NCI-H2227 (cell line): ENCODE results near the gene JPT1.

Source experiments
- DNase-seq: peaks from one replicate; lab custom pipeline; 2025; ENCODE audit not compliant: unreplicated experiment; lab: John Stamatoyannopoulos, UW

JPT1 gene

DNA sequence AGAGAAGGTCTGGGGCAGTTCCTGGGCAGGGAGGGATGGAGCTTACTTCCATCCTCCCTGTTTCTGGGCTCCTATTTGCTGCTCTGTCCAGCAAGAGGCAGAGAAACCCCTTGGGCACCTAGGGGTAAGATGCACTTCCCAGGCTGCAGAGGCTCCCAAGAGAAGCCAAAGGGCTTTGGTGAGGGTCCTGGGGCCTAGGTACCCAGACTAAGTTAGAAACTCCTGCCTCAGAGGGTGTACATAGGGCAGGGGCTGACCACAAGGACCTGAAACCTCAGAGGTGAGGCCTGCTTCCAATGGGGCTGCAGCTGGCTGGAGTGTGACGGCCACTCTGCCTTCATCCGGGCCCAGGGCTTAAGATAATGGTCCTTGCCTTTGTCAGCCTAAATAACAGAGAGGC lies 46.1 kb downstream of the JPT1 start:
- DNase-seq = no peak

DNA sequence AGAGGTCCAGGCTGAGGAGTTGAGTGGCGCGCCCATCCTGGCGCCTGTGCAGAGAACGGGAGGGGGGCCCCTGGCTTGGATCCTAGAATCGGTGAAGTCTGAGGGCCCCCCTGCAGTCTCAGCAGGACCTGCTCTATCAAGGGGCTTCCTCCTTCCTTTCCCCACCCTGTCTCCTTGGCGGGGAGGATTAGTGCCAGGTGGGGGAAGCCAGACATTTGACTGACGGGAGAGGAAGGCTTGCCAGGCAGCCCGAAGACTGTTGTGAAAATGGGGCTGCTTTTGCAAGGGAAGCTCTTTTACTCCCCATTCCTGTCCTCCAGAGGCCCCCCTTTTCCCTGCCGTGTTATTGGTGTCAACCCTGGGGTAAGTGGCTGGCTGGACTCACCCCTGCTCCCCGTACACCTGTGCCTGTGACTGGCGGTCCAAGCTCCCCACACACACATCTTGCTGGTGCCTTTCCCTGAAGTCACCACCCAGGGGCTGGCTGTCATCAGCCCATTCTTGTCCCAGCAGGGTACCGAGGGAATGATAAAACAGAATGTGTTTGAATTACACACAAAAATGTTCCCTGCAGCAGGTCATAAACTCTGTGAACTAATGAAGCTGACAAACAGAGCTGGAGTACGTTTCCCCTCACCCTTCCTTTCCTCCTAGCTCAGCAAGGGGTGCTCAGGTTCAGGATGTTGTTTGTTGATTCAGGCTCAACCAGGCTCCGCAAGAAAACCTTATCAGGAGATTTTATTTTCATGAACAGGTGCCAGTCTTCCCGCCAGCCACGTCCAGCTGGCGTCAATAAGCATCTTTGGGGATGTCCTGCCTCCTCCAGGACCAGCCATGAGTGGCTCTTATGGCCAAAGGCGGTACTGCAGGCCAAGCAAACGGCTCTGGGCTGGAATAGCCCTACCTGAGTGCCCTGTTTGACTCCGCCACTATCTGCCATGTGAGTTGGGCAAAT lies 48.9 kb downstream of the JPT1 start:
- DNase-seq = peak; percentile 81

DNA sequence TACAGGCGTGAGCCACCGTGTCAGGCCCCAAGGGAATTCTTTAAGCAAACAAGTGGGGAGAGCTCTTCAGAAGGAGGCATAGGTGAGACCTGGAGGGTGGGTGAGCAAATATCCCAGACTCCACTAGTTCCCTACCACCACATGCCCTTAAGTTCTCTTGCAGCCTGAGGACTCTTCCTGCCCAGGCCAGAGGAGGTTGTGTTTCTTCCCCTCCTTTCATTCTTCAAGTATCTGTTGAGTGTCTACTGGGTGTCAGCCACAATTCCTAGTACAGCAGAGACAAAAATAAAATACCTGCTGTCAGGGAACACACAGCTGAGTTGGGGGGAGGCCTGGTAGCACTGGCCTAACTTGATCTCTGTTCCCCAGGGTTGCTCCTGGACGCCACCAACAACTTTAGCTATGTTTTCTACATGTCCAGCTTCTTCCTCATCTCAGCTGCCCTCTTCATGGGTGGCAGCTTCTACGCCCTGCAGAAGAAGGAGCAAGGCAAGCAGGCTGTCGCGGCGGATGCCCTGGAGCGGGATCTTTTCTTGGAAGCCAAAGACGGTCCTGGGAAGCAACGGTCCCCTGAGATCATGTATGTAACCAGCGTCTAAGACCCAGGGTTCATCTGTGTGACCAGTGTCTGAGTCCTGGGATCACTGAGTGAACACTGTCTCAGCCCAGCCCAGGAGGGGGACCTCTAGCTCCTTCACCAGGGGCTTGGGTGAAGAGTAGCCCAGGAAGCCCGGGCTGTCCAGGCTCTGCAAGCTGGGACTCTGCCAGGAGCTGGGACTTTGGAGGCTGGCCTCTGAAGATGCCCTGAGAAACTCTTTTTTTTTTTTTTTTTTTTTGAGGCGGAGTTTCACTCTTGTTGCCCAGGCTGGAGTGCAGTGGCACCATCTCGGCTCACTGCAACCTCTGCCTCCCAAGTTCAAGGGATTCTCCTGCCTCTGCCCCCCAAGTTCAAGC lies 50.4 kb downstream of the JPT1 start:
- DNase-seq = no peak

DNA sequence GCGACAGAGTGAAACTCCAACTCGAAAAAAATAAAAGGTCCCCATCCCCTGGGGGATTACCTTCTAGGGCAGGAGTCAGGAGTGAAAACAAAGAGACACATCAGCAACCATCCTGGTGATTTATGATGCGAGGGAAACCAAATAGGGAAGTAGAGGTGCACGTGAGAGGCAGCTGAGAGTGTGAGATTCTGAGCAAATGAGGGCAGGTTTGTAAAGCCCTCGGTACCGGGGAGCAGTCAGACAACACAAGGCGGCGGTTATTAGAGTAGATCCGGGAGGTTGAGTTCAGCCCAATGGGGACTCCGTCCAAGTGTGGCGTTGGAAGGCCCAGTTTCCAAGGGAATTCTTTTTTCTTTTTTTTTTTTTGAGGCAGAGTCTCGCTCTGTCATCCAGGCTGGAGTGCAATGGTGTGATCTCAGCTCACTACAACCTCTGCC lies 51.9 kb downstream of the JPT1 start:
- DNase-seq = no peak

DNA sequence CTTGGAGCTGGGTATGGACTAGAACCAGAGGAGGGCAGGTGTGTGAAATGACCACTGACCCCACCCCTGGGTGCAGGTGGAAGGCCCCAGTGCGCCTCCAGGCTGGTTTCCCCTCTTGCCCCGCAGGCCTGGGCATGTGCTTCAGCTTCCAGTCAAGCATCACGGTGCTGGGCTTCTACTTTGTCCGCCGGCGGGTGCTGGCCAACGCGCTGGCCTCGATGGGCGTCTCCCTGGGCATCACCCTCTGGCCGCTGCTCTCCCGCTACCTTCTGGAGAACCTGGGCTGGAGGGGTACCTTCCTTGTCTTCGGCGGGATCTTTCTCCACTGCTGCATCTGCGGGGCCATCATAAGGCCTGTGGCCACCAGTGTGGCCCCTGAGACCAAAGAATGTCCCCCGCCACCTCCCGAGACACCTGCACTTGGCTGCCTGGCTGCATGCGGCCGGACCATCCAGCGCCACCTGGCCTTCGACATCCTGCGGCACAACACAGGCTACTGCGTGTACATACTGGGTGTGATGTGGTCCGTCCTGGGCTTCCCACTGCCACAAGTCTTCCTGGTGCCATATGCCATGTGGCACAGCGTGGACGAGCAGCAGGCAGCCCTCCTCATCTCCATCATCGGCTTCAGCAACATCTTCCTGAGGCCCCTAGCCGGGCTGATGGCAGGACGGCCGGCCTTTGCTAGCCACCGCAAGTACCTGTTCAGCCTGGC lies 54.3 kb downstream of the JPT1 start:
- no peak for DNase-seq

DNA sequence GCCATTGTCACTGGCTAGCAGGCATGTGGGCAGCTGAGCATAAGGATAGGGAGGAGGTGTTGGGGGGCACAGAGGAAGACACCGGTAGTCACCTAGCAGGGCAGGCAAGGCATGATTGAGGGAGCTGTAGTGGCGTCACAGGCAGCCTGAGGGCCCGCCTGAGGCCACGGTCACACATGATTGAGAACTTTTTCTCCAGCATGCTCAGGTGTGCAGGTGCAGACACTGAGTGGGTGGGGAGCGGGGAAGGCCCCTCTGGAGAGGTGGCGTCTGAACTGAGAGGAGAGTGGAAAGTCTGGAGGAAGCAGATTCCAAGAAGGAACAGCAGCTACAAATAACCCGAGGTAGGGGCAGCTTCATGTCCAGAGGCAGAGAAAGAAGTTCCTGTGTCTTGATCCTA lies 55.5 kb downstream of the JPT1 start:
- DNase-seq = no peak

DNA sequence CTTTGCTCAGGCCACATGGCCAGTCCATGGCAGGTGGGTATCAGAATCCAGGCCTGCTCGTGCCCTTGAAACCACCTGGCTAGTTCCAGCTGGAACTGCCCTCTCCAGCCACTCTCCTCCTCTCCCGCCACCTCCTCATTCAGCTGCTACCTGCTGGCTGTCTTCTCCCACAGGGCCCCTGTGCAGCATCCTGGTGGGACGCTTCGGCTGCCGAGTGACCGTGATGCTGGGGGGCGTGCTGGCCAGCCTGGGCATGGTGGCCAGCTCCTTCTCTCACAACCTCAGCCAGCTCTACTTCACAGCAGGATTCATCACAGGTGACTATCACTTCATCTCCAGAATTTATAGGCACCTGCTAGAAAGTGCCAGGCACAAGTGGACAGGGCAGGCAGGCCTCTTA lies 56.4 kb downstream of the JPT1 start:
- DNase-seq = no peak

DNA sequence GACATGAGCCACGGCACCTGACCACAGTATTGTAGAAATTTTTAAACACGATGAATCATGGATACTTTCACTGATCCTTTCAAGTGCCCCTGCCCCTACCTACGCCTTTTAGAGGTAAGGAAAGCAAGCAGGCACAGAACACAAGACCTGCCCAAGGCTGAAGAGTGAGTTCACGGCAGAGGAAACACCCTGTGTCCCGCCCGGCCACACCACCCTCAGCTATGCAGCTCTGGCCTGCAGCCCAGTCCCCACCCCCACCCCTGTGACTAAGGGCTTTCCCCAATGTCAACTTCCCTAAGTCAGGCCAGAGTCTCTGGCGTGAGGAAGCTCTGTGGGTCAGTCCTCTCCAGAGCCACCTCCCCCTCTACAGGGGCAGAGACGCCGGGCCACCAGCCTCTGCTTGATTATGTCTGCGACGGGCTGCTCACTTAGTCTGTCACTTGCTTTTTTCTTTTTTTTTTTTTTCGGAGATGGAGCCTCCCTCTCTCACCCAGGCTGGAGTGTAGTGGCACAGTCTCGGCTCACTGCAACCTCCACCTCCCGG lies 58.2 kb downstream of the JPT1 start:
- DNase-seq = no peak

DNA sequence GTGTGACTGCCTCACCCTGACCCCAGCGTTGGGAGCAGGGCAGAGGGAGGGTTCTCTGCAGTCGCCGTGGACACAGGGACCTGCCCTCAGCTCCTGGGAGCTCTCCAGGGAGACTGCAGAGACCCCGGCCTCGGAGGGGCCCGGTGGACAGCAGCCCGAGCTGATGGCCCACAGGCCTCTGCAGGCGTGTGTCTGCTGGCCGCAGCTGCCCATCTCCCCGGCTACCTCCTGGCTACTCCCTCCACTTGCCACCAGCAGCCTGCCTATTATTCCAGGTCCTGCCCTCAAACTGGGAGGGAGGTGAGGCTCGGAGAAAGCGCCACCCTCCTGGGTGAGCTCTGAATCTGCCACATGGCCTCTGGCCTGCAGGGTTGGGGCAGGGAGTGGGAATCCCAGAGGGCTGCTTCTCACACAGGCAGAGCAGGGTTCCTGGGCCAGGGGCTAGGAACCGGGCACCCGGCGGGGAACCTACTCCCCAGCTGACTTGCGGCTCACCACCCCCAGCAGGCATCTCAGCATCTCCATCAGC lies 59.4 kb downstream of the JPT1 start:
- no peak for DNase-seq

DNA sequence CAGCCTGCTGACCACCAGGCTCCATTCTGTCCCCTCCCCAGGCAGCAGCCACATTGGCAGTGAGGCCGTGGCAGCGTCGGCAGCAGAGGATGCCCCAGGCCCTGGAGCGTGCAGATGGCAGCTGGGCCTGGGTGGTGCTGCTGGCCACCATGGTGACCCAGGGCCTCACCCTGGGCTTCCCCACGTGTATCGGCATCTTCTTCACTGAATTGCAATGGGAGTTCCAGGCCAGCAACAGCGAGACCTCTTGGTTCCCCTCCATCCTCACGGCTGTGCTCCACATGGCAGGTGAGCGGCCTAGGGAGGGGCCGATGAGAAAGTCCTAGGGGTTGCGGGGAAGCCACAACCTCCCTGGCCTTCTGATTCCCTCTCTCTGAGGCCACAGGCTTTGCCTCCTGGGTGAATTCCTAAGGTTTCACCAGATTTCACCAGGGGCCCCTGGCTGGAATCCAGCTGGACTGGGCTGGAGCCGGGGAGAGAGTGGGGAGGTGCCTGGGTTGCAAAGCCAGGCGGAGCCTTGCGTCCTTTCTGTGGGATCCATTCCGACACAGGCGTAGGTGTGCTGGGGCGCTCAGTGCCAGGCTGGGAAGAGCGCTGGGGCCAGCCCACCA lies 60.7 kb downstream of the JPT1 start:
- DNase-seq = no peak

DNA sequence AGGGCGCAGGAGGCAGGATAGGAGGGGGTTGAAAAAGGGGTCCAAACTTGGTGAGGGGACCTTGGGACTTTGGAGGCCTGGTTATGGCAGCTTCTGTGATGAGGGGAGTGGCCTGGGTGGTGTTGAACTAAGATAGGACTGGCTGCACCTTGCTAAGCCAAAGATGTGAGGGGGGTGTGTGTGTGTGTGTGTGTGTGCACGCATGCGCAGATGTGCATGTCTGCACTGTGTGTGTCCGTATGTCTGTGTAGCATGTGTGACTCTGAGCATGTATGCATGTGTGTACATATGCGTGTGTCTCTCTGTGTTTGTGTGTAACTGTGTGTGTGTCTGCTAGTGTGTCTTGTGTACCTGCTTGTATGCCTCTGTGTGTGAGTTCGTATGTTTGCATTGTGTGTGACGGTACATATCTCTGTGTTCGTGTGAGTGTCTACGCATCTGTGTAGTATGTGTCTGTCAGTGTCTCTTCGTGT lies 62.4 kb downstream of the JPT1 start:
- no peak for DNase-seq

DNA sequence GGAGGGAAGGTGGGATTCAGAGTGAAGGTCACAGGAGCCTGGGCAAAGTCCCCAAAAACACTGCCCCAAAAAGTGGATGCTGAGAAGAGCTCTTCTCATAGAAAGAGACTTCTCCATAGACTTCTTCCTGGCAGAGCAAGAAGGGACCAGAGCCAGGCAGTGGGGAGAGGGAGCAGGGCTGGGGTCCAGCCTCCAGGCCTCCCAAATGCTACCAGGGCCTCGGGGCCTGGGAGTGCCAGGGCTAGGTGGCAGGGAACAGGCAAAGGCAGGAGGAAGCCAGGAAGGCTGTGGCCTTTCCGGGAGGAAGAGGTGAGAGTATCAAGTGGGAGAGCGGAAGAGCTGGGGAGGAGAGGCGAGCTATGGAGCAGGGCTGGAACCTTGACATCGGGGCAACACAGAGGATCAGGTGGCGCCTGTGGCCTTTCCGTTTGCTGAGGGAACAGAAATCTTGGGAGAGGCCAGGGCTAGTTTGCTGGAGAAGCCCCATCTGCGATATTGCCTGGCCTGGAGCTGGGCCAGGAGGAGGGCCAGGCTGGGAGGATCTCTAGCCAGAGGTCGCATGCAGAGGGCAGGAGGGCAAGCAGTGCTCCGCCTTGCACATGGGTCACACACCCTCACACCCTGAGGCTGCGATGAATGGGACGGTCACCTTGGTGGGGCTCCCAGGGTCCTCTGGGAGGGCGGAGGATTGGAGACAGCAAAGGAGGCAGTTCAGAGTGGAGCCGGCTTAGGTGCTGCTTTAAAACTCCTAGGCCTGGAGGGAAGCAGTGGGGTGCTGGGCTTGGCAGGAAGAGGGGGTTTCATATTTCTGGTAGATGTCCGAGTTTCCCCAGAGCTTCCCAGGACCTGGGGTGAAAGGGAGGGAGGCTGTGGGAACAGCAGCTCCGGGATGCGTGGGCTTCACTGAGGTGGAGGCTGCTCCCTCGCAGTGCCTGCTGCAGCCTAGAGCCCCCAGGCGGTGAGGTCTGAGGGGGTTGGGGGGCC lies 63.1 kb downstream of the JPT1 start:
- no peak for DNase-seq

DNA sequence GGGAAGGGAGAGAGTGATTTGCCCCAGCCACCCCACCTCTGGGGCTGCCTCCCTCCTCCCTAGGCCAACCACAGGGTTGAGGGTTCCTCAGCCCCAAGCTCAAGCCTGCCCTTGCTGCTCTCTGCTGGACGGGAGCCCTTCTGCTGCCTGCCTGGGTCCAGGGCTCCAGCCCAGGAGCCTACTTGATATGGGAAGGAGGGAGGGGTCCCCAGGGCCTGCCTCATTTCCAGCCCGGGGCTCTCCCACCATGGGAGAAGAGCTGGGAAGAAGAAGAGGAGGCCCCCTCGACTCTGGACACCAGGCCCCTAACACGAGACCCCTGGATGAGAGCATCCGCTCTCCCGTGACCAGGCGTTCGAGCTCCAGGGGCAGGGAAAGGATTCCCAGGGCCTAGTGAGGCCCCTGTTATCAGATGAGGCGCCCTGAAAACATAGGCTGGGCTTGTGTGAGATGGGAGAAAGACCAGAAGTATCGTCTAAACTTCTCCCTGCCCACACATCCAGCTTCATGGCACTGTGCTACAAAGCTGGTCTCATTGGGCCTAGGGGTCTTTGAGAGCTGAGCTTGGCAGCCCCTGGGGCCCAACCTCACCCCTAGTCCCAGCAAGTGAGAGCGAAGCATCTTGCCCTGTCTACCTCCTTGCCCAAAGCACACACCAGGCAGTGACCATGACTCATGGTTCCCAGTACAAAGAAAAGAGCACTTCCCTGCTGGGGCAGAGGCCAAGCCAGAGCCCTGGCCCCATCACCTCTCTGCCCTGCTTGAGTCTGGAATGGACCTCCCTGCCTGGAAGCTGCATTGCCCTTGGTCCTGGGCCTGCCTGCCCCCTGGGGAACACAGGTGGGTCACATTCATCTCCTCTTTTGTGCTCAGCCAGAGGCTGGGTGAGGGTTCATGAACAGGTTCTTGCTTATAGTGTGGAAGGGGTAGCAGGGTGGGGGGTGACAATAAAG lies 65.6 kb downstream of the JPT1 start:
- DNase-seq = no peak

DNA sequence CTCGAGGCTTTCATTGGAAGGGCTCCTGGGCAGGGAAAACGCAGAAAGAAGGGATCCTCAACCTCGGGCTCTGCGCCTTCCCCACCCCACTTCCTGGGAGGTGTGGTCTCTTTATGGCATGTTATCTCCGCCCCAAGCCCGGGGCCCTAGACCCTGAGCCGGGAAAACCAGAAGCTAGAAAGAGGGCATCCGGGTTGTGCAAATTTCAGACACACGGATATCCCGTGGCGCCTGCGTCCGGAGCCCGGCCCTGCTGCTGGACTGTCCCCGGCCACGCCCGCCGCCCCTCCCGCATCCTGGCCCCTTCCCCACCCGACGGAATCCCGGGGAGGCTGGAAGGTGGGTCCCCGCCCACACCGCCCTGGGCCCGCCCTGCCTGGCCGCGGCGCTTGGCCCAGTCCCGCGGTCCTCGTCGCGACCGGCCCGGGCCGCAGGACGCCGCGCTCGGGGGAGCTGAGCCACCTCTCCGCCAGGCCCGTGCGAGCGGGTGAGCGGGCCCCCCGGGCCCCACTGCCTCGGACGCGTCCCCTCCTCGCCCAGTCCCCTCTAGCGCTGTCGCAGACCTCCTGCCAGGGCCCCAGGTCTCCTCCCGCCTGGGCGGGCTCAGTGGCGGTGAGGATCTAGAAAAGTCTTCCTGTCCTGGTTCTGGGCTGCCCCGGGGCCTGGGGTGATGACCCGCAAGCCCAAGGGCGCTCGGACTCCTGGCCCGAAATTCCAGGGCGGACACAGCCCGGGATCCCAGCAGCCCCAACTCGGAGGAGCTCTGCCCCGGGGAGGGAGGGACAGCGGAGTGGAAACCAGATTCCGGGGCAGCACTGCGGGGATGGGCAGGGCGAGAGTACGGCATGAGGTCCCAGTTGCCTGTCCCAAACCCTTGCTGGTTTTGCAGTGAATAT lies 66.5 kb downstream of the JPT1 start, which contains the start of gene SLC16A5:
Gene SLC16A5 (plus strand): TSS at position 397 of the 896 bp plus-strand sequence. CDS start 5,683 bp downstream, outside the sequence.
- no peak for DNase-seq

DNA sequence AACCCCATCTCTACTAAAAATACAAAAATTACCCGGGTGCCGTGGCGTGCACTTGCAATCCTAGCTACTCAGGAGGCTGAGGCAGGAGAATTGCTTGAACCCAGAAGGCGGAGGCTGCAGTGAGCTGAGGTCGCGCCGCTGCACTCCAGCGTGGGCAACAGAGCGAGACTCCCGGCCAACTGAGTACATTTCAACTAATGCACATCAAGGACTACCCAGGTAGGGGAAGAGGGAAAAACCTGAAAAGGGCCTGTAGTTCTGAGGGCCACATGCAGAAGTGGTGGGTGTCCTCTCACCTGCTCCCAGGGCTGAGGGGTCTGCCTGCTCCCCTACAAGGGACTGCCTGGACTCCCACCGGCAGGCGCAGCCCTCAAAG lies 67.1 kb downstream of the JPT1 start:
- no peak for DNase-seq

DNA sequence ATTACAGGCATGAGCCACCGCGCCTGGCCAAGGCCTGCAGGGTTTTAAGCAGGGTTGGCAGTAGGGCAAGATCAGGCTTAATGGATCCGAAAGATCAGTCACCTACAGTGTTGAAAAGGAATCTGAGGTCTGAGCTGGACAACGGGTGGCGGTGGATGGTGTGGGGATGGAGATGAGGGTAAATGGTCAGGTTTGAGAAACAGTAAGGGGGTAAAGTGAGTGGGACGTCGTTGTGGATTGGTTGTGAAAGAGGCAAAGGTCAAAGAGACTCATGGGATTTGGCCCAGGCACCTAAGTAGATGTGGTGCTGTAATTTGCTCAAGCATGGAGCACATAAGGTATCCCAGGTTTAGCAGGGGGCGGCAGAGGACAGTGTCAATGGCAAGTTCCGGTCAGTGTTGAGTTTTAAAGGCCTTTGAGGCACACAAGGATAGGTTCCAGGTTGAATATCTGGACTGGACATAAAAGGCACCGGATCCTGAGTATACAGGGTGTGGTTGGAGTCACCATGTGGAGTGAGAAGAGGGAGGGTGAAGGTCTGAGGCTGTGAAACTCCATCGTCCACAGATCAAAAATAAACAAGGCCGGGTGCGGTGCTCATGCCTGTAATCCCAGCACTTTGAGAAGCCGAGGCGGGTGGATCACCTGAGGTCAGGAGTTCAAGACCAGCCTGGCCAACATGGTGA lies 67.7 kb downstream of the JPT1 start:
- no peak for DNase-seq
